ENCODE results near the gene IQSEC1. TPM values are rescaled to one million over a fixed set of nuclear protein-coding genes. Genes with fewer than 3 reads are reported as not detected.

IQSEC1 gene
- total and polyA plus RNA-seq, 2 experiments from 2014 or later = 8.0 to 51.9 TPM

DNA sequence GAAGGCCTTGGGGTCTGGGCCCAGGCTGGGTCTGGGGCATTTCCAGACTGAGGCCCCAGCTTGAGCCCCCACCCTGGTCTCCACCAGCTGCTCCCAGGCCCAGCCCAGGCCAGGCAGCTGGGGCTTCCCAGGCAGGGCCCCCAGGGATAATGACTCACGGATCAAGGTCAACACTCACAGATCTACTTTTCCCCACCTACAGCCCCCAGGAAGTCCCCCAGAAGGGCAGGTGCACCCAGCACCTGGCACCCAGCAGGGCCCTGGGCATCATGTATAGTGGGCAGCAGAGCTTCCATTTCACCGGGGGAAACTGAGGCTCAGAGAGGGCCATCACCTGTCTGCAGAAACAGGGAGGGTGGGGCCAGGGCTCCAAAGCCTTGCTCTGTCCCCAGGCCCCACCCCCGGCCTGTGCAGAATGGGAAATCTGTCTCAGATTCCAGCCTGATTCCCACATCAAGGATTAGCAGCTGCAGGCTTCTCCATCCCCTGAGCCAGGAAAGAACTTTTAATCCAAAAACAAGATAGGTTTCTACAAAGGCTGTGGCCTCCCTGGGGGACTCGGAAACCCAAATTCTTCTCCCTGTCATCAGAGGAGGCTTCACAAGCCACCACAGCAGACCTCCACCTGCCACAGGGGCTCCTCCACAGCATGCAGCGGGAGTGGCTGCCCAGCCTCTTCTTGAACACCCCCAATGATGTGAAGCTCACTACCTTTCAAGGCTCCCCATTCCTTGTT lies 49.8 kb downstream of the IQSEC1 start:
- H3K9me2 ChIP-seq (ENCODE audit: insufficient read depth) = 0 out of 2 replicates have a peak, but pooled peaks cover 4% of the 10 kb centered on the region
- Mint-ChIP-seq H3K27me3 (ENCODE audit: insufficient read depth, low read depth, poor library complexity) (peaks cover 15% of the 10 kb centered on the region), H3K27ac (no peak overlapping the region), H3K4me3 (no peak overlapping the region), H3K4me1 (peaks cover 21% of the 10 kb centered on the region), H3K36me3 (ENCODE audit: low read depth) (no peaks in the 10 kb centered on the region; the same call in 2 of the 3 replicates), H3K9me3 (no peaks in the 10 kb centered on the region; the same call in 2 of the 3 replicates)
- H3K27me3 ChIP-seq (ENCODE audit: insufficient read depth) = no peaks in the 10 kb centered on the region
- no peak for DNase-seq (ENCODE audit: low spot score)
- no peaks in the 10 kb centered on the region for H3F3A ChIP-seq (replicated peaks; ENCODE audit: low read depth)
- TF ChIP-seq JUNB (IDR thresholded peaks at IDR 0.05; ENCODE audit: unreplicated experiment) (no peak), STAT1 (IDR thresholded peaks at IDR 0.05; ENCODE audit: unreplicated experiment) (no peak), EZH2 (IDR thresholded peaks at IDR 0.05; ENCODE audit: low read depth, unreplicated experiment) (no peak), EZH2phosphoT487 (IDR thresholded peaks at IDR 0.05; ENCODE audit: unreplicated experiment) (no peak), ZNF114 (CRISPR knock-in tag; IDR thresholded peaks at IDR 0.05) (no peak), NANOG (IDR thresholded peaks at IDR 0.05; ENCODE audit: borderline replicate concordance) (no peak), POLR2AphosphoS5 (IDR thresholded peaks at IDR 0.05; ENCODE audit: low read depth) (no peak)
- TF ChIP-seq, protein P1, sequence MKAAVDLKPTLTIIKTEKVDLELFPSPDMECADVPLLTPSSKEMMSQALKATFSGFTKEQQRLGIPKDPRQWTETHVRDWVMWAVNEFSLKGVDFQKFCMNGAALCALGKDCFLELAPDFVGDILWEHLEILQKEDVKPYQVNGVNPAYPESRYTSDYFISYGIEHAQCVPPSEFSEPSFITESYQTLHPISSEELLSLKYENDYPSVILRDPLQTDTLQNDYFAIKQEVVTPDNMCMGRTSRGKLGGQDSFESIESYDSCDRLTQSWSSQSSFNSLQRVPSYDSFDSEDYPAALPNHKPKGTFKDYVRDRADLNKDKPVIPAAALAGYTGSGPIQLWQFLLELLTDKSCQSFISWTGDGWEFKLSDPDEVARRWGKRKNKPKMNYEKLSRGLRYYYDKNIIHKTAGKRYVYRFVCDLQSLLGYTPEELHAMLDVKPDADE (IDR thresholded peaks at IDR 0.05) = no peak
- no peak overlapping the region for H3K27ac ChIP-seq (ENCODE audit: low read depth)
- no peaks in the 10 kb centered on the region for H3K79me2 ChIP-seq (replicated peaks; ENCODE audit: insufficient read depth)
- no peak for ATAC-seq
- no peaks in the 10 kb centered on the region for H3K36me3 ChIP-seq (ENCODE audit: insufficient read depth)
- no peak overlapping the region for H2AFZ ChIP-seq
- peaks cover 10% of the 10 kb centered on the region for H3K4me1 ChIP-seq (ENCODE audit: insufficient read depth)
- no peaks in the 10 kb centered on the region for H4K20me1 ChIP-seq (replicated peaks; ENCODE audit: insufficient read depth)
- no peak overlapping the region for H3K4me2 ChIP-seq
- no peak overlapping the region for H3K4me3 ChIP-seq

DNA sequence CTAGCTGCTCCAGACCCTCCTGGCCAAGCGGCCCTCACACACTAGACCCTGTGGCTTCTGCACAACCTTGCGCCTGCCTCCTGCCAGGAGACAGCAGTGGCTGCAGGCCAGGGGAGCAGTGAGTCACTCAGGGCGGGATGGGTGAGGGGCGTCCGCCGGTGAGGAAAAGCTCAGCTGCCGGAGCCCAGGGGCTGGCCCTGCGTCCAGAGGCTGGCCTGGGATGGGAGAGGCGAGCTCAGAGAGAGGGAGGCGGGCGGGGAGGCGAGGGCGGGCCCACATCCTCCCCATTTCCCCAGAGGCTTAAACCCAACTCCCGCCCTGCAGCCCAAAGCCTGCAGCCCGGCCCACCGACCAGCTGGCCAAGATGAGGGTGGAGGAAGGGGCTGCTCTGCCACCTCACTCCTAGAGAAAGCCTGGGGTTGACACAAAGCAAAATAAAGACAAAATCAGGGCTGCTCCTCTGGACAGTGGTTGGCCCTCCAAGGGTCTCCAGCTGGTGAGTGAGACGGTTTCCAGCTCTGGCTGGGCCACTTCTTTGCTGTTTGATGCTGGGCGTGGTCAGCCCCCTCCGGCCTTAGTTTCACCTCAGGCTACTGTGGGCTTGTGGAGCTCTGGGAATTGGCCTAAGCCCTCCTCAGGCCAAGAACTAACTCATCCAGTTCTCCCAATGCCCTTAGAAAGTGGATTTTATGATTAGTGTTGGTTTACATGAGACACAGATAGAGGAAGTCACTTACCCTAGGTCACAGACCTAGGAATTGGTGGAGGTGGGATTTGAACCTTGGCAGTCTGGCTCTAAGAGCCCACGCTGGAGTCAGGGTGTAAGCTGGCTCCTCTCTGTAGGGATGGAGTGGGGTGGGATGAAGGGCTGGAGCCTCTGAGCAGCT lies 50.6 kb downstream of the IQSEC1 start:
- H3K27ac ChIP-seq (ENCODE audit: low read depth) = no peak overlapping the region
- H4K20me1 ChIP-seq (replicated peaks; ENCODE audit: insufficient read depth) = no peaks in the 10 kb centered on the region
- H3K79me2 ChIP-seq (replicated peaks; ENCODE audit: insufficient read depth) = no peaks in the 10 kb centered on the region
- peaks cover 16% of the 10 kb centered on the region for H3K27me3 Mint-ChIP-seq (ENCODE audit: insufficient read depth, low read depth, poor library complexity)
- H3K4me2 ChIP-seq = peak overlapping the region; percentile 26; the same call in 1 of the 2 replicates
- H3K4me3 ChIP-seq = no peak overlapping the region
- peaks cover 17% of the 10 kb centered on the region for H3K4me1 ChIP-seq (ENCODE audit: insufficient read depth)
- peak; percentile 62 for DNase-seq (ENCODE audit: low spot score)
- H3K27me3 ChIP-seq (ENCODE audit: insufficient read depth) = no peaks in the 10 kb centered on the region
- peak; percentile 38 for ATAC-seq
- H3K36me3 Mint-ChIP-seq (ENCODE audit: low read depth) = no peaks in the 10 kb centered on the region; the same call in 2 of the 3 replicates
- no peaks in the 10 kb centered on the region; the same call in 2 of the 3 replicates for H3K9me3 Mint-ChIP-seq
- H3K27ac Mint-ChIP-seq = no peak overlapping the region
- no peaks in the 10 kb centered on the region for H3K36me3 ChIP-seq (ENCODE audit: insufficient read depth)
- H3K9me2 ChIP-seq (ENCODE audit: insufficient read depth) = 0 out of 2 replicates have a peak, but pooled peaks cover 4% of the 10 kb centered on the region
- peaks cover 29% of the 10 kb centered on the region for H3K4me1 Mint-ChIP-seq
- no peak overlapping the region for H2AFZ ChIP-seq
- H3F3A ChIP-seq (replicated peaks; ENCODE audit: low read depth) = no peaks in the 10 kb centered on the region
- H3K4me3 Mint-ChIP-seq = no peak overlapping the region
- TF ChIP-seq POLR2AphosphoS5 (IDR thresholded peaks at IDR 0.05; ENCODE audit: low read depth) (no peak), CREB1 (CRISPR knock-in tag; IDR thresholded peaks at IDR 0.05; ENCODE audit: low read depth) (no peak), NANOG (IDR thresholded peaks at IDR 0.05; ENCODE audit: borderline replicate concordance) (no peak), EZH2phosphoT487 (IDR thresholded peaks at IDR 0.05; ENCODE audit: unreplicated experiment) (no peak), JUNB (IDR thresholded peaks at IDR 0.05; ENCODE audit: unreplicated experiment) (no peak), EZH2 (IDR thresholded peaks at IDR 0.05; ENCODE audit: low read depth, unreplicated experiment) (no peak), STAT1 (IDR thresholded peaks at IDR 0.05; ENCODE audit: unreplicated experiment) (no peak)
- TF ChIP-seq, protein P1 (IDR thresholded peaks at IDR 0.05) = no peak
- TF ChIP-seq, protein P2, sequence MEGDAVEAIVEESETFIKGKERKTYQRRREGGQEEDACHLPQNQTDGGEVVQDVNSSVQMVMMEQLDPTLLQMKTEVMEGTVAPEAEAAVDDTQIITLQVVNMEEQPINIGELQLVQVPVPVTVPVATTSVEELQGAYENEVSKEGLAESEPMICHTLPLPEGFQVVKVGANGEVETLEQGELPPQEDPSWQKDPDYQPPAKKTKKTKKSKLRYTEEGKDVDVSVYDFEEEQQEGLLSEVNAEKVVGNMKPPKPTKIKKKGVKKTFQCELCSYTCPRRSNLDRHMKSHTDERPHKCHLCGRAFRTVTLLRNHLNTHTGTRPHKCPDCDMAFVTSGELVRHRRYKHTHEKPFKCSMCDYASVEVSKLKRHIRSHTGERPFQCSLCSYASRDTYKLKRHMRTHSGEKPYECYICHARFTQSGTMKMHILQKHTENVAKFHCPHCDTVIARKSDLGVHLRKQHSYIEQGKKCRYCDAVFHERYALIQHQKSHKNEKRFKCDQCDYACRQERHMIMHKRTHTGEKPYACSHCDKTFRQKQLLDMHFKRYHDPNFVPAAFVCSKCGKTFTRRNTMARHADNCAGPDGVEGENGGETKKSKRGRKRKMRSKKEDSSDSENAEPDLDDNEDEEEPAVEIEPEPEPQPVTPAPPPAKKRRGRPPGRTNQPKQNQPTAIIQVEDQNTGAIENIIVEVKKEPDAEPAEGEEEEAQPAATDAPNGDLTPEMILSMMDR (conservative IDR thresholded peaks at IDR 0.05; ENCODE audit: low read depth in 2 of 2) = no peak
- TF ChIP-seq, protein P3, sequence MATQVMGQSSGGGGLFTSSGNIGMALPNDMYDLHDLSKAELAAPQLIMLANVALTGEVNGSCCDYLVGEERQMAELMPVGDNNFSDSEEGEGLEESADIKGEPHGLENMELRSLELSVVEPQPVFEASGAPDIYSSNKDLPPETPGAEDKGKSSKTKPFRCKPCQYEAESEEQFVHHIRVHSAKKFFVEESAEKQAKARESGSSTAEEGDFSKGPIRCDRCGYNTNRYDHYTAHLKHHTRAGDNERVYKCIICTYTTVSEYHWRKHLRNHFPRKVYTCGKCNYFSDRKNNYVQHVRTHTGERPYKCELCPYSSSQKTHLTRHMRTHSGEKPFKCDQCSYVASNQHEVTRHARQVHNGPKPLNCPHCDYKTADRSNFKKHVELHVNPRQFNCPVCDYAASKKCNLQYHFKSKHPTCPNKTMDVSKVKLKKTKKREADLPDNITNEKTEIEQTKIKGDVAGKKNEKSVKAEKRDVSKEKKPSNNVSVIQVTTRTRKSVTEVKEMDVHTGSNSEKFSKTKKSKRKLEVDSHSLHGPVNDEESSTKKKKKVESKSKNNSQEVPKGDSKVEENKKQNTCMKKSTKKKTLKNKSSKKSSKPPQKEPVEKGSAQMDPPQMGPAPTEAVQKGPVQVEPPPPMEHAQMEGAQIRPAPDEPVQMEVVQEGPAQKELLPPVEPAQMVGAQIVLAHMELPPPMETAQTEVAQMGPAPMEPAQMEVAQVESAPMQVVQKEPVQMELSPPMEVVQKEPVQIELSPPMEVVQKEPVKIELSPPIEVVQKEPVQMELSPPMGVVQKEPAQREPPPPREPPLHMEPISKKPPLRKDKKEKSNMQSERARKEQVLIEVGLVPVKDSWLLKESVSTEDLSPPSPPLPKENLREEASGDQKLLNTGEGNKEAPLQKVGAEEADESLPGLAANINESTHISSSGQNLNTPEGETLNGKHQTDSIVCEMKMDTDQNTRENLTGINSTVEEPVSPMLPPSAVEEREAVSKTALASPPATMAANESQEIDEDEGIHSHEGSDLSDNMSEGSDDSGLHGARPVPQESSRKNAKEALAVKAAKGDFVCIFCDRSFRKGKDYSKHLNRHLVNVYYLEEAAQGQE (IDR thresholded peaks at IDR 0.05; ENCODE audit: unreplicated experiment) = no peak
